ENCODE data around the gene SPTAN1. TPM values are rescaled to one million over a fixed set of nuclear protein-coding genes. Genes with fewer than 3 reads are reported as not detected.
"Not testable (repeated sequence)": the region's sequence is repeated elsewhere in the genome, so short reads cannot be mapped to it uniquely, and the experiment has no call there.

SPTAN1 gene
- 100 and 104 TPM in 2 replicates for total RNA-seq (2014; rRNA removed; shearing (Covaris generic); ENCODE audit: low replicate concordance)

DNA sequence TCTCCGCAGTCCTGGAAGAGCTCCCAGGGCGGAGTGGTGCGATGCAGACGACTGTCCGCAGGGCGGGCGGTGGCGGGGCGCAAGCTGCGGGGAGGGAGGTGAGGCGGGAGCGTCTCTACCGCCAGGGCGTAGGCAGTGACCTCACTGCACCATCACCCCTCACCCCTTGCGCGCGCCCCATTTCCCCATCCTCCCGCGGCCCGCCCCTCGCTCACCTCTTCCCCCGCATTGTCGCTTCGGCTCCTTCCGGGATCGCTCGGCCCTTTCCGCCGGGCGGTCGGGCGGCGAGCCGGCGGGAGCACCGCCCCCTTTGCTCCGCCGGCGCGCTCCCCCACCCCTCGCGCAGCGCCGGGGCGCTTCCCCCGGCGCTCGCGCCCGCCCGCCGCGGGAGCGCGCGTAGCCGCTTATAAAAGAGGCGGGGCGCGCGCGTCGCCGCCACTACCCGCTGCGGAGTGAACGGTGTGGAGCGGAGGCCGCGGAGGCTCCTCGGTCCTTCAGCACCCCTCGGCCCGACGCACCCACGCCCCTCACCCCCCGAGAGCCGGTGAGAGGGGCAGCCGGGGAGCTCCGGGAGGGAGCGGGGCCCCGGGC is at the start of gene SPTAN1:
TSS of gene SPTAN1 (plus strand) at position 435 of the 591 bp plus-strand sequence. CDS start 14,154 bp downstream, outside the sequence.
- DNase-seq (ENCODE audit: low read depth): peak; percentile 86
- in situ Hi-C loops (cut with HindIII; ENCODE audit: low pct_unique_long_range_greater_than_20kb, low sequenced_read_pairs): no loop called here

DNA sequence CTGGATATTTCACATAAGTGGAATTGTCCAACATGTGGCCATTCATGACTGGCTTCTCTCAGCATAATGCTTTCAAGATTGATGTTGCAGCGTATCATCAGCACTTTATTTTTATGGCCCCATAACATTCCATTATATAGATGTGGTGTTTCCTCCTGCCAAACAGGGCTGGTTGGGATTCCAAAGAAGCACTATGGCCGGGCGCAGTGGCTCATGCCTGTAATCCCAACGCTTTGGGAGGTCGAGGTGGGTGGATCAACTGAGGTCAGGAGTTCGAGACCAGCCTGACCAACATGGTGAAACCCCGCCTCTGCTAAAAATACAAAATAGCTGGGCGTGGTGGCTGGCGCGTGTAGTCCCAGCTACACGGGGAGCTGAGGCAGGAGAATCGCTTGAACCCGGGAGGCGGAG is 49.0 kb upstream of the SPTAN1 start:
- in situ Hi-C loops (cut with HindIII; ENCODE audit: low pct_unique_long_range_greater_than_20kb, low sequenced_read_pairs); DNase-seq (ENCODE audit: low read depth): not testable (repeated sequence)

GRCh38 chr9:128503870-128504269 is 48.5 kb upstream of the SPTAN1 start:
- DNase-seq (ENCODE audit: low read depth): no peak
- in situ Hi-C loops (cut with HindIII; ENCODE audit: low pct_unique_long_range_greater_than_20kb, low sequenced_read_pairs): no loop called here

DNA sequence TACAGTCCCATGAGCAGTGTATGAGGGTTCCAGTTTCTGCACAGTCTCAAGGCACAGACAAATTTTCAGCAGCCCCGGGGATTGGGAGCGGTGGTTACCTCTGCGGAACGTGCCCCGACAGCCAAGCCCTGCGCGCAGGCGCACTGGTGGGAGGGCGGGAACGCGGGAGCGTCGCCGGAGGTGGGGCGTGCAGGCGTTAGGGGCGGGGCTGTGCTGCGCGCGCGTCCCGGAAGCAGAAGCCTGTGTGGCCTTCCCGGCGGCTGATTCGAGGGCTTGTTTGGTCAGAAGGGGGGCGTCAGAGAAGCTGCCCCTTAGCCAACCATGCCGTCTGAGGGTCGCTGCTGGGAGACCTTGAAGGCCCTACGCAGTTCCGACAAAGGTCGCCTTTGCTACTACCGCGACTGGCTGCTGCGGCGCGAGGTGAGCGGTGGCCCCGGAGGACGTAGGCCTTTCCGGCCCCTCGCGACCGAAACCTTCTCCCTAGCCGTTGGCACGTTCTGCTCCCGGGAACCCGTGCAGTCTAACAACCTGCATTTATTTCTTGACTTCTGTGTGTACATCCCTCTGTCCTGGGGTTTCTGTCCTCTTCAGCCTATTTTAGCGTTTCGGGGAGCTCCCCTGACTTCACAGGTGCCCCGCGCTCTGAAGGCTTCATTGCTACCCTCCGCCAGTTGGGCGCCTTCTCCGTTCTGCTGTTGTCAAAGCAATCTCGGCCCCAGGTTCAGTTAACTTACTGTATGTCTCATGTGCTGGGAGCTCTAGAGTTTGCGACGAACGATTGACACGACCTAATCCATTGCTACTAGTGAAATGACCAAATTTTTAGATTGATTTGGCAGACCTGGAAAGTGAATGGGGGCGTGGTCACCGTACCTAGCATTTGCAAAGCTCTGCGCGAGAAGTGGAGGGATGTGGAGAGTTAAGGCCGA is 47.6 kb upstream of the SPTAN1 start, which contains the start of gene GLE1:
TSS of gene GLE1 (plus strand) at position 235 of the 929 bp plus-strand sequence. CDS start at position 322, 87 bp downstream.
- in situ Hi-C loops (cut with HindIII; ENCODE audit: low pct_unique_long_range_greater_than_20kb, low sequenced_read_pairs): no loop called here
- DNase-seq (ENCODE audit: low read depth): peak; percentile 81

DNA sequence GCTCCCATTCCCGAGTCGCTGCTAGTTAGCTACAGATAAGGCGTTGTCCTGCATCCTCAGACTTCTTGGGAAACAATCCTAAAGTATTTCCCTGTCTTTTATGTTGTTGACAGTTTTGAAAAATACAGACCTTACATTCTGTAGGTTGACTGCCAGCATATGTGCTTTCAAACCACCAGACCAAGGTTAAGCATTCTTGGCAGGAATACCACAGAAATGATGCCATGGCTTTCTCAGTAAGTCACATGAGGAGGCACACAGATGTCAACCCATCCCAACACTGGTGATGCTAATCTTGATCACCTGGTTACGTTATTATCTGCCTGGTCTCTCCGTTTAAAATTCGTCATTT is 47.0 kb upstream of the SPTAN1 start:
- DNase-seq (ENCODE audit: low read depth): no peak
- in situ Hi-C loops (cut with HindIII; ENCODE audit: low pct_unique_long_range_greater_than_20kb, low sequenced_read_pairs): no loop called here

DNA sequence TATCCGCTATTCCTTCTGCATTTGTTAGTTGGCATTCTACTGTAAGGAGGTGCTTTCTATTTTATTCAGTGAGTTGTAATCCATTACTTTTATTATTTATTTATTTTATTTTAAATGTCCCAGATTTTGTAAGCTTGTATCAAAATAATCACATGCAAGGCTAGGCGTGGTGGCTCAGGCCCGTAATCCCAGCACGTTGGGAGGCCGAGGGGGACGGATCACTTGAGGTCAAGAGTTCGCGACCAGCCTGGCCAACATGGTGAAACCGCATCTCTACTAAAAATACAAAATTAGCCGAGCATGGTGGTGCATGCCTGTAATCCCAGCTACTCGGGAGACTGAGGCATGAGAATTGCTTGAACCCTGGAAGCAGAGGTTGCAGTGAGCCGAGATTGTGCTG is 46.5 kb upstream of the SPTAN1 start:
- in situ Hi-C loops (cut with HindIII; ENCODE audit: low pct_unique_long_range_greater_than_20kb, low sequenced_read_pairs); DNase-seq (ENCODE audit: low read depth): not testable (repeated sequence)

- DNase-seq (ENCODE audit: low read depth): no peak
- in situ Hi-C loops (cut with HindIII; ENCODE audit: low pct_unique_long_range_greater_than_20kb, low sequenced_read_pairs): no loop called here
Observed at GRCh38 chr9:128512820-128513219, 39.6 kb upstream of the SPTAN1 start.

GRCh38 chr9:128521956-128522355 is 30.4 kb upstream of the SPTAN1 start:
- DNase-seq (ENCODE audit: low read depth): no peak
- in situ Hi-C loops (cut with HindIII; ENCODE audit: low pct_unique_long_range_greater_than_20kb, low sequenced_read_pairs): no loop called here

DNA sequence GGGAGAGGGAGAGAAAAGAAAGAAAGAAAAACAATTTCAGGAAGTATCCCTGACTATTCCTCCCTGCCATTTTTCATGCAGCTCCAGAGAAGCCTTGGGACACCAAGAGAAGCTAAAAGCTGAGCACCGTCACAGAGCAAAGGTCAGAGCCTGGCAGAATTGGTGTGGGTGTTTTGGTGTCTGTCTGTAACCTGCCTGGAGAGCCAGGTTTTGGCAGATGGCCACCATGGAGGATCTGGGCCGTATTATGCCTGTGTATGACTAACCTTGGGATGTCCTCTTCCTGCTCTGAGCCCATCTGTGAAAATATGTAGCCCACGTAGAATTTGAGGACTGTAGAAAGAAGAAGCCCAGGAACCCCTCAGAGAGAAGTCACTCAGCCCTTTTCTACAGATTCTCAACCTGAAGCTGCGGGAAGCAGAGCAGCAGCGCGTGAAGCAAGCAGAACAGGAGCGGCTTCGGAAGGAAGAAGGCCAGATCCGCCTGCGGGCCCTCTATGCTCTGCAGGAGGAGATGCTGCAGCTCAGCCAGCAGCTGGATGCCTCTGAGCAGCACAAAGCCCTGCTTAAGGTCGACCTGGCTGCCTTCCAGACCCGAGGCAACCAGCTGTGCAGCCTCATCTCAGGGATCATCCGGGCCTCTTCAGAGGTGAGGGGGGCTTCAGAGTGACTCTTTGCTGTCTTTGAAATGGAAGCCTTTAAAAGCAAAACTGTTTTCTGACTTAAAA is 29.0 kb upstream of the SPTAN1 start:
- in situ Hi-C loops (cut with HindIII; ENCODE audit: low pct_unique_long_range_greater_than_20kb, low sequenced_read_pairs): no loop called here
- DNase-seq (ENCODE audit: low read depth): no peak

DNA sequence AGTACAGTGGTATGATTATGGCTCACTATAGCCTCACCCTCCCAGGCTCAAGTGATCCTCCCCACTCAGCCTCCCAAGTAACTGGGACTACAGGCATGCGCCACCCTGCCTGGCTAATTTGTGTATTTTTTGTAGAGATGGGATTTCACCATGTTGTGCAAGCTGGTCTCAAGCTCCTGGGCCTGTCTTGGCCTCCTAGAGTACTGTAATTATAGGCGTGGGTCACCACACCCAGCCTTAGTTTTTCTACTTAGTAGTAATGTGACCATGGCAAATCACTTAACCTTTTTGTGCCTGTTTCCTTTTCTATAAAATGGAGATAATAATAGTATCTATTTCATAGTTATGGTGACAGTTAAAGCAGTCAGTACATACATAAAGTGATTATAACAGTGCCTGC is 25.7 kb upstream of the SPTAN1 start:
- no peak for DNase-seq (ENCODE audit: low read depth)

GRCh38 chr9:128528445-128529160 is 23.8 kb upstream of the SPTAN1 start:
- in situ Hi-C loops (cut with HindIII; ENCODE audit: low pct_unique_long_range_greater_than_20kb, low sequenced_read_pairs): no loop called here
- no peak for DNase-seq (ENCODE audit: low read depth)

More for the DNA sequence above, 25.7 kb upstream of the SPTAN1 start:
- in situ Hi-C loops (cut with HindIII; ENCODE audit: low pct_unique_long_range_greater_than_20kb, low sequenced_read_pairs): no loop called here

- in situ Hi-C loops (cut with HindIII; ENCODE audit: low pct_unique_long_range_greater_than_20kb, low sequenced_read_pairs): no loop called here
- no peak for DNase-seq (ENCODE audit: low read depth)
Observed at GRCh38 chr9:128529191-128529590, 23.2 kb upstream of the SPTAN1 start.

DNA sequence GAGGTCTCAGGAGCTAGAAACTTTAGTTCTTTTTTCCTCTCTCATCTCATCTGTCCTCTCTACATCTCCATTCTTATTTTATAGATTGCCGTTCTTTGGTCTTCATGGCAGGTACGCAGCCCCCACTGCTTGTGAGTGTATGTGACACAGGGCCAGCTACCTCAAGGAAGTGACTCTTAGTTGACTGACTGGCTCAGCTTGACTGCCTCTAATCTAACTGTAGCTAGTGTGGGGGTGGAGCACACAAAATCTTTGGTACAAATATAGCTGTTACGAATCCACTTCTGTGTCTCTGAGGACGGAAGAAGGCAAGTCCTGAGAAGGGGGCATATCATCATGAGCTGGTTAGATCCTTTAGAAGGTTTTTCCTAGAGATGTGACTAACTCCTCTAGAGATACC is 19.8 kb upstream of the SPTAN1 start:
- in situ Hi-C loops (cut with HindIII; ENCODE audit: low pct_unique_long_range_greater_than_20kb, low sequenced_read_pairs): no loop called here

DNA sequence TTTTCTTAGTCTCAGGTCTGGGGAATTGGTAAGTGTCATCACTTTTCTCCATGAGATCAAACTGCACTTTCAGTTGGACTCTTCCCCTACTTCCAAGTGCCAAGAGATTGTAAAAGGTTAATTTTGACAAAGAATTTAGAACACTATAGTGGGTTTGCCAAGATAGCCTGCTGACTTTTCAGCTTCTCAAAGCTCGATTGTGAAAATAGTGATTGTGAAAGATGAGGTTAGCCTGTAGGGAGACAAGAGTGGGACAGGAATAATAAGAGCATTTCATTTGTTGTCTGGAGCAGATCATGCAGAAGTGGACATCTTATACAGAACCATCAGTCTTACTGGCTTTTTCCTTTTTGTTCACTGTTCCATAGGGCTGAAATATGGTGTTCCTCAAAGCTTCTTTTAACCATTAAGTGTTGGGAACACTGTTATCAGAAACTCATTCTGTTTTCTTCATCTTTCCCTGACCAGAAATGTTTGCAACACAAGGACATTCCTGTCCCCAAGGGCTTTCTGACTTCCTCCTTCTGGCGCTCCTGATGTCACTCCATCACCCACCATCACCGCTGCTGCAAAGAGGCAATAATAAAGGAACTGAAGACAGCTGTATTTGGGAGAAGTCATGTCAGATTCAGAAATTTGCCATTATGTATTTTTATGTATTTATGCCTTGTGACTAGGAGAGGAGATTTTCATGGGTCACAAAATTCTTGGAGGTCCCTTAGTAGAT is 11.6 kb upstream of the SPTAN1 start:
- in situ Hi-C loops (cut with HindIII; ENCODE audit: low pct_unique_long_range_greater_than_20kb, low sequenced_read_pairs): no loop called here
- DNase-seq (ENCODE audit: low read depth): no peak

More for the DNA sequence above, 19.8 kb upstream of the SPTAN1 start:
- no peak for DNase-seq (ENCODE audit: low read depth)

GRCh38 chr9:128546504-128546903 is 5.9 kb upstream of the SPTAN1 start:
- in situ Hi-C loops (cut with HindIII; ENCODE audit: low pct_unique_long_range_greater_than_20kb, low sequenced_read_pairs): no loop called here
- DNase-seq (ENCODE audit: low read depth): no peak

- no peak for DNase-seq (ENCODE audit: low read depth)
- in situ Hi-C loops (cut with HindIII; ENCODE audit: low pct_unique_long_range_greater_than_20kb, low sequenced_read_pairs): no loop called here
Observed at GRCh38 chr9:128548876-128549275, 3.5 kb upstream of the SPTAN1 start.

- no peak for DNase-seq (ENCODE audit: low read depth)
- in situ Hi-C loops (cut with HindIII; ENCODE audit: low pct_unique_long_range_greater_than_20kb, low sequenced_read_pairs): no loop called here
Observed at GRCh38 chr9:128550226-128550625, 2.2 kb upstream of the SPTAN1 start.

Measured in Caki2 (cell line).